Measurements from ENCODE around the gene MRPL12.

Gene MRPL12

DNA sequence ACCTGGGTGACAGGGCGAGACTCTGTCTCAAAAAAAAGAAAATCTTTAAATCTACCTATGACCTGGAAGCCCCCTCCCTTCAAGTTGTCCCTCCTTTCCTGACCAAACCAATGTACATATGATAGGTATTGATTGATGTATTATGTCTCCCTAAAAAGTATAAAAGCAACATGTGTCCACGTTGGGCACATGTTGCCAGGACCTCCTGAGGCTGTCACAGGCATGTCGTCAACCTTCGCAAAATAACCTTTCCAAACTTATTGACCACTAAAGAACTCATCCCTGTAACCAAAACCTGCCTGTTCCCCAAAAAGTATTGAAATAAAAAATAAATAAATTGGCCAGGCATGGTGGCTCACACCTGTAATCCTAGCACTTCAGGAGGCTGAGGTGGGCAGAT, 41.2 kb upstream of the MRPL12 start:
- TF ChIP-seq, protein P1, sequence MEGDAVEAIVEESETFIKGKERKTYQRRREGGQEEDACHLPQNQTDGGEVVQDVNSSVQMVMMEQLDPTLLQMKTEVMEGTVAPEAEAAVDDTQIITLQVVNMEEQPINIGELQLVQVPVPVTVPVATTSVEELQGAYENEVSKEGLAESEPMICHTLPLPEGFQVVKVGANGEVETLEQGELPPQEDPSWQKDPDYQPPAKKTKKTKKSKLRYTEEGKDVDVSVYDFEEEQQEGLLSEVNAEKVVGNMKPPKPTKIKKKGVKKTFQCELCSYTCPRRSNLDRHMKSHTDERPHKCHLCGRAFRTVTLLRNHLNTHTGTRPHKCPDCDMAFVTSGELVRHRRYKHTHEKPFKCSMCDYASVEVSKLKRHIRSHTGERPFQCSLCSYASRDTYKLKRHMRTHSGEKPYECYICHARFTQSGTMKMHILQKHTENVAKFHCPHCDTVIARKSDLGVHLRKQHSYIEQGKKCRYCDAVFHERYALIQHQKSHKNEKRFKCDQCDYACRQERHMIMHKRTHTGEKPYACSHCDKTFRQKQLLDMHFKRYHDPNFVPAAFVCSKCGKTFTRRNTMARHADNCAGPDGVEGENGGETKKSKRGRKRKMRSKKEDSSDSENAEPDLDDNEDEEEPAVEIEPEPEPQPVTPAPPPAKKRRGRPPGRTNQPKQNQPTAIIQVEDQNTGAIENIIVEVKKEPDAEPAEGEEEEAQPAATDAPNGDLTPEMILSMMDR (IDR thresholded peaks at IDR 0.05; ENCODE audit: low read length, missing control alignments), result no peak
- DNase-seq (ENCODE audit: low read depth), result no peak
- no peak overlapping the region for H3K4me3 ChIP-seq (replicated peaks; ENCODE audit: low read depth, low read length)

DNA sequence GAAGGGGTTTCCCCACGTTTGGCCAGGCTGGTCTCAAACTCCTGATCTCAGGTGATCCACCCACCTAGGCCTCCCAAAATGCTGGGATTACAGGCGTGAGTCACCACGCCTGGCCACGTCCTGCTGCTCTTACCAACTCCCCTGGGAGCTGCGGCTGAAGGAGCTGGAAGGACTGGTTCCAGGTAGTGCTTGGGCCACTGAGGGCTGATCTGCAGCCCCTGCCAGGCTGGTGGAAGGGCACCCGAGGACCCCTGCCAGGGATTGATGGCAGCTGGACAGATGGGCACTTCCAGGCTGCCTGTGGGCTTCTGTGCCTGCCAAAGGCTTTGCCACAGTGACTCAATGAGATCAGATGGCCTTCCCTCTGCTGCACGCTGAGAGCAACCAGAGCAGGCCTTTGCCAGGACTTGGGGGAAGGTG, 39.1 kb upstream of the MRPL12 start:
- TF ChIP-seq, protein P1 (IDR thresholded peaks at IDR 0.05; ENCODE audit: low read length, missing control alignments), result no peak
- no peak overlapping the region for H3K4me3 ChIP-seq (replicated peaks; ENCODE audit: low read depth, low read length)
- DNase-seq (ENCODE audit: low read depth), result no peak

DNA sequence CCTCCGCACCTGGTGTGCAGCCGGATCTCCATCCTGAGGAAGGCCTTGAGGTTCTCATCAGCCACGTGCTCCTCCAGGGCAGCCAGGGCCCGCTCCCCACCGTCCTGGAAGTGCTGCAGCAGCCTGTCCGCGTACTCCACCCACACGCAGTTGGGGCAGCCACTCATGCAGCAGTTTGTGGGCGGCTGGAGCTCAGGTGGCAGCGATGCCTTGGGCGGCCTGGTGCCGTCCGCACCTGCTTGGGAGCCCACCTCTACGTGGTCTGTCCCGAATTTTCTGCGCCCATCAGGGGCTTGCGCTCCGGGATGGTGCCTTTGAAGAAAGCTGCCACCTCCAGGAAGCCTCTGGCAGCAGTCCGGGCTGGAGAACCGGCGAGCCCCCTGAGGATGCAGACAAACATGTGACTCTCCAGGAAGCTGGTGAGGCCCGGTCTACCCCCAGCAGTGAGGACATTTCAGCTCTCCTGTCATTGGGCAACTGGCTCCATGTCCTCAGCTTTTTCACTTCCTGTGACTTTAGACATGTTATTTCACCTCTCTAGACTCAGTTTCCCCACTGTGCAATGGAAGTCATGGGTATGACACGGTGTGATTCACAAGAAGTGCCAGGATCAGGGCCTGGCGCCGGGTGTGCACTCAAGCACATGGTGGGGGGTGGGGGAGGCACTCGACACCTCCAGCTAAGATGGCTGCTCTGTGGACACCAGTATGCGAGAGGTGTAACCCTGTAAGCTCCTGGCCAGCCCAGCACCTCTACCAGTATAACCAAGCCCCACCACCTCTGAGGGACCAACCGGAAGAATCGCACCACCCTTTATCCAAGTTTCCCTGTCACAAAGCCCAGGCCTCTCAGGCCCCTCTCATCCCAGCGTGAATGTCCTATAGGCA, 37.7 kb upstream of the MRPL12 start:
- peak; percentile 18 for DNase-seq (ENCODE audit: low read depth)
- TF ChIP-seq, protein P1 (IDR thresholded peaks at IDR 0.05; ENCODE audit: low read length, missing control alignments), result no peak
- H3K4me3 ChIP-seq (replicated peaks; ENCODE audit: low read depth, low read length), result peak overlapping the region; percentile 86

DNA sequence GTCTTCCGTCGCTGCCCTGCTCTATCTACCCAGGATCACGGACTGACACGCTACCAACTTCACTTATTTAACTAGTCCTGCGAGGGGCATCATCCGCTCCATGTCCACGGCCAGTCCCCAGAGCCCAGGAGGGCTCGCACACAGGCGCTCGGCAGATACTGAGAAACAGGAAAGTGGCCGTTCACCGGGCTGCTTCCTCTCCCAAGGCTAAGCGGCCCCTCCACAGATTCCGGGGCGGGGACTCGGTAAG, 37.1 kb upstream of the MRPL12 start:
- DNase-seq (ENCODE audit: low read depth), result peak; percentile 30
- peak overlapping the region; percentile 86 for H3K4me3 ChIP-seq (replicated peaks; ENCODE audit: low read depth, low read length)
- TF ChIP-seq, protein P1 (IDR thresholded peaks at IDR 0.05; ENCODE audit: low read length, missing control alignments), result no peak

DNA sequence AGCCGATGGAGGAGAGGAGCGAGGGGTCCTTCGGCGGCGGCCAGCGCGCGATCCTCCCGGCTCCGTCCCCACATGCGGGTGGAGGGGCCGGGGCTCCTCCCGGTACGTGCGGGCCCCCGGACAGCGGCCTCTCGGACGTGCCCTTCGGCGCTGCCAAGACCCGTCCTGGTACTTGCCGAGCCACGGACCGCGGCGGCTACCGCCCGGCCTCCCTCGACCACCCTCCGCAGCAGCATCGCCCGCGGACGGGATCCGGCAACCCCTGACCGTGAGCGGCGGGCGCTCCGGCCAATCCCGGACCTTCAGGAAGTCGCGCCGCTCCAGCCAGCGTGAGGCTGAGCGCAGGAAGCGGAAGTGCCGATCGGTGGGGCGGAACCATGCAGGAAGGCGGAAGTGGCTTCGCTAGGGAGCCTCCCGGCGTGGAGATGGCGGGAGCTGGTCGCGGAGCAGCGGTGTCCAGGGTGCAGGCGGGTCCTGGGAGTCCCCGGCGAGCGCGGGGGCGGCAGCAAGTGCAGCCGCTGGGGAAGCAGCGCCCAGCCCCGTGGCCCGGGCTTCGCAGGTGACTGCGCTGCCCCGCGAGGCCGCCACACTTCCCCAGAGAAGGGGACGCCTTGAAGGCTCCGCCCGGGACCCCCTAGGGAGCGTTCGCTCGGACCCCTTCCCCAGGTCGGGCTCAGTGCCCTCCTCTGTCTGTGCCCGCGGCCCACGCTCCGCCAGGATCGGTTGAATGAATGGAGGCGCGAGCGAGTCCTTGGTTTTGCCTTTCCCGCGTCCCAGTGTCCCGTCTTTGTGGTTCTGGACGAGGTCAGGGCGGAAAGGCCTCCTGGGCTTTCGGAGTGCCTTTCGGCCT, 36.6 kb upstream of the MRPL12 start, which contains the start of the genes CCDC137 and OXLD1:
Gene CCDC137, plus strand, starts transcription at position 396 of the 850 bp plus-strand sequence. Its CDS starts 30 bp downstream, at position 426.
Gene OXLD1, minus strand, starts transcription at position 264 of the 850 bp plus-strand sequence. Its CDS starts 28 bp downstream, at position 236.
- peak within 1 kb of the TSS; percentile 86 for H3K4me3 ChIP-seq (replicated peaks; ENCODE audit: low read depth, low read length)
- peak; percentile 96 for DNase-seq (ENCODE audit: low read depth)
- TF ChIP-seq, protein P1 (IDR thresholded peaks at IDR 0.05; ENCODE audit: low read length, missing control alignments), result no peak

DNA sequence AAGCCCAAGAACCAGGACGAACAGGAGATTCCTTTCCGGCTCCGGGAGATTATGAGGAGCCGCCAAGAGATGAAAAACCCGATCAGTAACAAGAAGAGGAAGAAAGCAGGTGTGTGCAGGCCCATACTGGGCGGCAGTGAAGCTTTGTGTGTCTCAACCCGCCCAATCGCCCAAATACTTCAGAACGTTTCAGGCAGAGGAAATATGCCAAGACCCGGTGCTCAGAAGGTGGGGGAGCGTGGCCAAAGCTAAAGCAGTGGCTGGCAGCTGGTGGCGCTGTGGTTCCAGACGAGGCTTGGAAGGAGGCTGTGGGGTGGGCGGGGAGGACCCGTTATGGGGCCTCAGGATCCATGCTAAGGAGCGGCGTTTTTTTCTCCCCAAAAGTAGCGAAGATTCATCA, 35.4 kb upstream of the MRPL12 start:
- no peak overlapping the region for H3K4me3 ChIP-seq (replicated peaks; ENCODE audit: low read depth, low read length)
- no peak for DNase-seq (ENCODE audit: low read depth)
- TF ChIP-seq, protein P1 (IDR thresholded peaks at IDR 0.05; ENCODE audit: low read length, missing control alignments), result no peak
